Kidney (tissue), 14 donors: ENCODE measurements around the gene ZG16. TPM values are rescaled to one million over a fixed set of nuclear protein-coding genes. Genes with fewer than 3 reads are reported as not detected.

Experiments used
- DNase-seq, 5 donors: peaks; one replicate each; pipeline ENCODE4 v3.0.0-alpha.2; 2013 to 2020
- FAIRE-seq: peaks from 2 replicates; lab custom pipeline; 2012; peaks lifted over from hg19 to GRCh38; lab: Jason Lieb, UNC
- H3K27ac ChIP-seq, 2 donors: one replicate each; pipeline ENCODE4 v1.7.0; 2013; ENCODE audit warnings: low read depth in 2 of 2, low read length in 2 of 2, inconsistent platforms in 1 of 2
- H3K27me3 ChIP-seq: one replicate; pipeline ENCODE4 v1.7.1; 2013; ENCODE audit warnings: low read length, inconsistent platforms; ENCODE audit not compliant: control insufficient read depth, insufficient read depth
- H3K36me3 ChIP-seq, 3 donors: one replicate each; pipeline versions ENCODE4 v1.7.0 to v1.7.1; 2013; ENCODE audit warnings: low read length in 3 of 3, control low read depth in 1 of 3, inconsistent platforms in 1 of 3; ENCODE audit not compliant: insufficient read depth in 3 of 3, control insufficient read depth in 2 of 3
- H3K4me1 ChIP-seq, 3 donors: one replicate each; pipeline versions ENCODE4 v1.7.0 to v1.7.1; 2013; ENCODE audit warnings: low read length in 3 of 3, inconsistent platforms in 1 of 3, low read depth in 1 of 3; ENCODE audit not compliant: control insufficient read depth in 2 of 3, insufficient read depth in 2 of 3
- H3K4me3 ChIP-seq, 3 donors: one replicate each; pipeline versions ENCODE4 v1.7.0 to v1.8.1; 2013; ENCODE audit warnings: low read length in 3 of 3, control low read depth in 1 of 3, inconsistent platforms in 1 of 3
- H3K9ac ChIP-seq, 3 donors: one replicate each; pipeline versions ENCODE4 v1.7.0 to v1.7.1; 2013; ENCODE audit warnings: low read length in 3 of 3, control low read depth in 1 of 3, inconsistent platforms in 1 of 3
- H3K9me3 ChIP-seq, 3 donors: one replicate each; pipeline versions ENCODE4 v1.7.0 to v1.7.1; 2013; ENCODE audit warnings: low read length in 3 of 3, control low read depth in 1 of 3, inconsistent platforms in 1 of 3; ENCODE audit not compliant: control insufficient read depth in 2 of 3, insufficient read depth in 1 of 3
- CTCF ChIP-seq: IDR thresholded peaks from 3 replicates; pipeline ENCODE4 v1.5.1; 2012; ENCODE audit warnings: mild to moderate bottlenecking, moderate library complexity, borderline replicate concordance; ENCODE audit not compliant: insufficient read depth; ENCODE audit errors: extremely low read depth
- intact Hi-C: fragments of 100-400 bp; cut with DNase I; formaldehyde crosslinking; loops from one replicate; pipeline ENCODE4 v1.11.1; 2022
- polyA plus RNA-seq: library from polyadenylated mRNA; stranded (reverse); fragments of 350-450 nt; fragmentation: Illumina TruSeq; extraction: RNeasy Lipid Tissue Mini Kit (QIAGEN cat#74804); gene quantifications from one replicate; pipeline ENCODE4 v1.2.3, GENCODE V29; 2014; ENCODE audit warnings: low read depth, low replicate concordance; ENCODE audit not compliant: insufficient read depth
- total RNA-seq: library from RNA; stranded (reverse); fragmentation: NEBNext Ultra II Directional; extraction: Animal tissue kit (Norgen Biotek cat#: 25700); gene quantifications from one replicate; pipeline ENCODE4 v1.2.1, GENCODE V29; 2021
- donor health status: control.
- donor health status: control.
- donor health status: control.
- donor health status: control.
- donor health status: control.
- donor health status: DM: yes; HTN: yes; CAD: no.
- donor health status: Normal renal cell carcinoma (clear cell type).

The ZG16 gene
- total and polyA plus RNA-seq, 2 donors from 2014 or later, result not detected

- Histone ChIP-seq H3K27ac (peak overlapping the region; percentile 94), H3K9me3 (no peaks in the 10 kb centered on the region), H3K4me3 (peak overlapping the region; percentile 56 to 70 (median 65)), H3K9ac (peak overlapping the region; percentile 38 to 66 (median 55)), H3K4me1 (peaks cover 2 to 43% (median 18%) of the 10 kb centered on the region in 3 donors), H3K36me3 (peaks cover 0 to 3% (median 2%) of the 10 kb centered on the region in 3 donors), H3K27me3 (no peaks in the 10 kb centered on the region)
- no peak for FAIRE-seq
- DNase-seq, result peak in 3 of 5 donors; percentile 26 to 81 (median 73)
- intact Hi-C loops, result no loop called here
- no peak for TF ChIP-seq CTCF
Measured at GRCh38 chr16:29808219-29808900, 30.3 kb downstream of the ZG16 start.

GRCh38 chr16:29809031-29809747 lies 31.1 kb downstream of the ZG16 start:
- Histone ChIP-seq H3K36me3 (peaks cover 0 to 3% (median 2%) of the 10 kb centered on the region in 3 donors), H3K27ac (peak overlapping the region in 1 of 2 donors; percentile 94), H3K27me3 (no peaks in the 10 kb centered on the region), H3K9ac (no peak overlapping the region), H3K4me1 (peaks cover 2 to 39% (median 16%) of the 10 kb centered on the region in 3 donors), H3K4me3 (peak overlapping the region in 1 of 3 donors; percentile 56), H3K9me3 (no peaks in the 10 kb centered on the region)
- DNase-seq, result peak in 2 of 5 donors; percentile 81 to 87
- no peak for TF ChIP-seq CTCF
- no peak for FAIRE-seq
- intact Hi-C loops, result no loop called here

GRCh38 chr16:29809850-29810698 lies 32.0 kb downstream of the ZG16 start:
- Histone ChIP-seq H3K27ac (peak overlapping the region in 1 of 2 donors; percentile 95), H3K9ac (no peak overlapping the region)

More at GRCh38 chr16:29809850-29810698, 32.0 kb downstream of the ZG16 start:
- H3K4me3 ChIP-seq, result no peak overlapping the region
- no peak for TF ChIP-seq CTCF
- peak in 4 of 5 donors; percentile 48 to 77 (median 60) for DNase-seq
- H3K9me3 ChIP-seq, result no peaks in the 10 kb centered on the region
- FAIRE-seq, result no peak
- H3K4me1 ChIP-seq, result peaks cover 2 to 36% (median 12%) of the 10 kb centered on the region in 3 donors
- intact Hi-C loops, result no loop called here
- H3K36me3 ChIP-seq, result peaks cover 0 to 3% (median 2%) of the 10 kb centered on the region in 3 donors
- H3K27me3 ChIP-seq, result no peaks in the 10 kb centered on the region
